Neural crest cell (in vitro differentiated cells): Measurements from ENCODE around the gene E2F1. TPM values are rescaled to one million over a fixed set of nuclear protein-coding genes. Genes with fewer than 3 reads are reported as not detected.

Experiments used
- DNase-seq: peaks from one replicate; pipeline ENCODE4 v3.0.0; 2021; ENCODE audit warnings: low read depth, mixed read lengths, low spot score
- H3K27ac Mint-ChIP-seq: one replicate; pipeline ENCODE4 v1.8.0; 2021; ENCODE audit warnings: mild to moderate bottlenecking, mixed read lengths; ENCODE audit not compliant: unreplicated experiment
- H3K27me3 Mint-ChIP-seq: 2 replicates; pipeline ENCODE4 v1.8.0; 2021; ENCODE audit warnings: low read depth, mild to moderate bottlenecking, mixed read lengths
- H3K36me3 Mint-ChIP-seq: 2 replicates; pipeline ENCODE4 v1.8.0; 2021; ENCODE audit warnings: low read depth, mild to moderate bottlenecking, mixed read lengths
- H3K4me1 Mint-ChIP-seq: 2 replicates; pipeline ENCODE4 v1.8.0; 2021; ENCODE audit warnings: mixed read lengths
- H3K4me3 Mint-ChIP-seq: one replicate; pipeline ENCODE4 v1.8.0; 2021; ENCODE audit warnings: mild to moderate bottlenecking, mixed read lengths
- H3K9me3 Mint-ChIP-seq: 2 replicates; pipeline ENCODE4 v1.8.0; 2021; ENCODE audit warnings: mixed read lengths
- CTCF ChIP-seq: fragments of 200-600 bp; sonication (generic); conservative IDR thresholded peaks from 2 replicates; pipeline ENCODE4 v1.5.0; 2021; ENCODE audit warnings: antibody characterized with exemption, mild to moderate bottlenecking
- total RNA-seq: library from RNA; stranded (reverse); gene quantifications from 2 replicates; pipeline ENCODE4 v1.2.1, GENCODE V29; 2021

Gene E2F1
- total RNA-seq, 1 donor from 2014 or later, result 94.9 TPM

- Mint-ChIP-seq H3K4me1 (peaks cover 8% of the 10 kb centered on the region), H3K27ac (no peak overlapping the region), H3K4me3 (no peak overlapping the region), H3K9me3 (peaks cover 3% of the 10 kb centered on the region), H3K27me3 (no peaks in the 10 kb centered on the region), H3K36me3 (no peaks in the 10 kb centered on the region)
- no peak for DNase-seq
- TF ChIP-seq CTCF, result no peak
These were observed 30.3 kb upstream of the E2F1 start for GRCh38 chr20:33716498-33716897.

- H3K4me3 Mint-ChIP-seq, result no peak overlapping the region
- no peaks in the 10 kb centered on the region for H3K36me3 Mint-ChIP-seq
- TF ChIP-seq CTCF, result no peak
- H3K9me3 Mint-ChIP-seq, result no peaks in the 10 kb centered on the region
- no peaks in the 10 kb centered on the region for H3K27me3 Mint-ChIP-seq
- no peaks in the 10 kb centered on the region for H3K4me1 Mint-ChIP-seq
- no peak for DNase-seq
- no peak overlapping the region for H3K27ac Mint-ChIP-seq
These were observed 27.7 kb upstream of the E2F1 start for GRCh38 chr20:33713865-33714367.

GRCh38 chr20:33711446-33711738 lies 25.2 kb upstream of the E2F1 start:
- Mint-ChIP-seq H3K36me3 (no peaks in the 10 kb centered on the region), H3K27me3 (no peaks in the 10 kb centered on the region), H3K9me3 (no peaks in the 10 kb centered on the region), H3K4me1 (peaks cover 8% of the 10 kb centered on the region), H3K27ac (no peak overlapping the region), H3K4me3 (no peak overlapping the region)
- TF ChIP-seq CTCF, result no peak
- DNase-seq, result no peak

GRCh38 chr20:33710681-33711445 lies 24.7 kb upstream of the E2F1 start:
- peaks cover 8% of the 10 kb centered on the region for H3K4me1 Mint-ChIP-seq
- H3K4me3 Mint-ChIP-seq, result no peak overlapping the region

GRCh38 chr20:33709905-33710541 lies 23.8 kb upstream of the E2F1 start:
- H3K36me3 Mint-ChIP-seq, result no peaks in the 10 kb centered on the region
- H3K4me1 Mint-ChIP-seq, result peaks cover 8% of the 10 kb centered on the region
- no peak for TF ChIP-seq CTCF
- H3K9me3 Mint-ChIP-seq, result no peaks in the 10 kb centered on the region
- H3K27ac Mint-ChIP-seq, result no peak overlapping the region
- H3K27me3 Mint-ChIP-seq, result no peaks in the 10 kb centered on the region
- H3K4me3 Mint-ChIP-seq, result no peak overlapping the region
- no peak for DNase-seq

More at GRCh38 chr20:33710681-33711445, 24.7 kb upstream of the E2F1 start:
- Mint-ChIP-seq H3K27ac (no peak overlapping the region), H3K9me3 (no peaks in the 10 kb centered on the region), H3K36me3 (no peaks in the 10 kb centered on the region), H3K27me3 (no peaks in the 10 kb centered on the region)
- no peak for TF ChIP-seq CTCF
- no peak for DNase-seq
